Neutrophil (primary cell): ENCODE data around the gene ADGRL3.

Source experiments
- H3K27ac ChIP-seq: fragments of 200-600 bp; sonication (generic); 2 replicates; pipeline ENCODE4 v1.5.1; 2016; ENCODE audit warnings: mild to moderate bottlenecking, moderate library complexity
- H3K27me3 ChIP-seq: fragments of 200-600 bp; sonication (generic); 2 replicates; pipeline ENCODE4 v1.6.0; 2016; ENCODE audit warnings: mild to moderate bottlenecking
- H3K36me3 ChIP-seq: fragments of 200-600 bp; sonication (generic); 2 replicates; pipeline ENCODE4 v1.5.1; 2017
- H3K4me1 ChIP-seq, 2 experiments: fragments of 200-600 bp in 1 of 2; sonication (generic) in 1 of 2; 1 replicate in 1 of 2; 2 replicates in 1 of 2; pipeline versions ENCODE4 v1.5.1 to v1.6.1; 2013 to 2016; ENCODE audit warnings: low read depth in 1 of 2, low read length in 1 of 2, mild to moderate bottlenecking in 1 of 2, moderate library complexity in 1 of 2; ENCODE audit not compliant: control insufficient read depth in 1 of 2, insufficient read depth in 1 of 2
- H3K4me3 ChIP-seq, 2 experiments: fragments of 200-600 bp in 1 of 2; sonication (generic) in 1 of 2; 1 replicate in 1 of 2; 2 replicates in 1 of 2; pipeline ENCODE4 v1.5.1; 2013 to 2016; ENCODE audit warnings: low read depth in 1 of 2, low read length in 1 of 2, mild to moderate bottlenecking in 1 of 2, moderate library complexity in 1 of 2
- H3K9me3 ChIP-seq: fragments of 200-600 bp; sonication (generic); 2 replicates; pipeline ENCODE4 v1.5.1; 2016
- CTCF ChIP-seq: fragments of 200-600 bp; sonication (generic); IDR thresholded peaks from 2 replicates; pipeline ENCODE4 v1.5.1; 2016; ENCODE audit warnings: antibody characterized with exemption

ADGRL3 gene

GRCh38 chr4:61437923-61438322 lies 237.8 kb downstream of the ADGRL3 start:
- Histone ChIP-seq H3K4me1 (no peaks in the 10 kb centered on the region), H3K36me3 (no peaks in the 10 kb centered on the region), H3K4me3 (no peak overlapping the region), H3K9me3 (no peaks in the 10 kb centered on the region), H3K27me3 (no peaks in the 10 kb centered on the region), H3K27ac (no peak overlapping the region)
- no peak for TF ChIP-seq CTCF

- H3K4me3 ChIP-seq: no peak overlapping the region
- TF ChIP-seq CTCF: no peak
- no peaks in the 10 kb centered on the region for H3K36me3 ChIP-seq
- H3K9me3 ChIP-seq: no peaks in the 10 kb centered on the region
- no peak overlapping the region for H3K27ac ChIP-seq
- no peaks in the 10 kb centered on the region for H3K4me1 ChIP-seq
- H3K27me3 ChIP-seq: no peaks in the 10 kb centered on the region
These were observed 240.2 kb downstream of the ADGRL3 start for GRCh38 chr4:61440321-61440720.

- Histone ChIP-seq H3K4me3 (no peak overlapping the region), H3K27ac (no peak overlapping the region), H3K4me1 (no peaks in the 10 kb centered on the region), H3K36me3 (no peaks in the 10 kb centered on the region), H3K27me3 (no peaks in the 10 kb centered on the region), H3K9me3 (no peaks in the 10 kb centered on the region)
- TF ChIP-seq CTCF: no peak
These were observed 242.8 kb downstream of the ADGRL3 start for GRCh38 chr4:61442936-61443335.

- H3K36me3 ChIP-seq: no peaks in the 10 kb centered on the region
- no peaks in the 10 kb centered on the region for H3K27me3 ChIP-seq
- H3K9me3 ChIP-seq: no peaks in the 10 kb centered on the region
- no peaks in the 10 kb centered on the region for H3K4me1 ChIP-seq
- no peak overlapping the region for H3K27ac ChIP-seq
- H3K4me3 ChIP-seq: no peak overlapping the region
- no peak for TF ChIP-seq CTCF
These were observed 243.8 kb downstream of the ADGRL3 start for GRCh38 chr4:61443813-61444510.

GRCh38 chr4:61445374-61446063 lies 245.4 kb downstream of the ADGRL3 start:
- no peak for TF ChIP-seq CTCF
- H3K36me3 ChIP-seq: no peaks in the 10 kb centered on the region
- no peaks in the 10 kb centered on the region for H3K9me3 ChIP-seq
- no peak overlapping the region for H3K4me3 ChIP-seq
- H3K4me1 ChIP-seq: no peaks in the 10 kb centered on the region
- no peaks in the 10 kb centered on the region for H3K27me3 ChIP-seq
- H3K27ac ChIP-seq: no peak overlapping the region
